GM23338 (cell line): ENCODE results near the gene TNFRSF1A. TPM values are rescaled to one million over a fixed set of nuclear protein-coding genes. Genes with fewer than 3 reads are reported as not detected.

Experiments
- ATAC-seq: fragments of 200-7000 bp; cut with Tn5 transposase; 3 replicates; pipeline ENCODE4 v1.9.1; 2020
- DNase-seq: peaks from one replicate; pipeline ENCODE4 v3.0.0-alpha.2; 2015; ENCODE audit warnings: low spot score
- H2AFZ ChIP-seq: fragments of 200-600 bp; sonication (generic); 2 replicates; pipeline ENCODE4 v1.8.0; 2016; ENCODE audit warnings: antibody characterized with exemption, mild to moderate bottlenecking, moderate library complexity
- H3F3A ChIP-seq: fragments of 200-600 bp; sonication (generic); replicated peaks from 2 replicates; pipeline ENCODE4 v1.8.0; 2017; ENCODE audit warnings: antibody characterized with exemption, mixed run types, low read depth
- H3K27ac ChIP-seq: fragments of 200-600 bp; sonication (generic); 2 replicates; pipeline ENCODE4 v1.6.1; 2016; ENCODE audit warnings: low read depth
- H3K27me3 ChIP-seq: fragments of 200-600 bp; sonication (generic); 2 replicates; pipeline ENCODE4 v1.8.0; 2016; ENCODE audit warnings: mild to moderate bottlenecking, mixed run types, moderate library complexity; ENCODE audit not compliant: insufficient read depth
- H3K36me3 ChIP-seq: fragments of 200-600 bp; sonication (generic); 2 replicates; pipeline ENCODE4 v1.8.0; 2016; ENCODE audit warnings: mild to moderate bottlenecking; ENCODE audit not compliant: insufficient read depth
- H3K4me1 ChIP-seq: fragments of 200-600 bp; sonication (generic); 2 replicates; pipeline ENCODE4 v1.8.0; 2016; ENCODE audit warnings: mild to moderate bottlenecking, moderate library complexity; ENCODE audit not compliant: insufficient read depth
- H3K4me2 ChIP-seq: fragments of 200-600 bp; sonication (generic); 2 replicates; pipeline ENCODE4 v1.7.1; 2017; ENCODE audit warnings: mixed run types
- H3K4me3 ChIP-seq: fragments of 200-600 bp; sonication (generic); 2 replicates; pipeline ENCODE4 v1.6.1; 2016; ENCODE audit warnings: mixed run types
- H3K79me2 ChIP-seq: fragments of 200-600 bp; sonication (generic); replicated peaks from 2 replicates; pipeline ENCODE4 v1.8.0; 2017; ENCODE audit warnings: mild to moderate bottlenecking; ENCODE audit not compliant: insufficient read depth
- H3K9me2 ChIP-seq: fragments of 200-600 bp; sonication (generic); 2 replicates; pipeline ENCODE4 v1.8.0; 2017; ENCODE audit not compliant: insufficient read depth
- H4K20me1 ChIP-seq: fragments of 200-600 bp; sonication (generic); replicated peaks from 2 replicates; pipeline ENCODE4 v1.8.0; 2017; ENCODE audit warnings: mild to moderate bottlenecking; ENCODE audit not compliant: insufficient read depth
- H3K27ac Mint-ChIP-seq: 2 replicates; pipeline ENCODE4 v1.8.0; 2020; ENCODE audit warnings: inconsistent platforms, mild to moderate bottlenecking, moderate library complexity, mixed read lengths
- H3K27me3 Mint-ChIP-seq: 3 replicates; pipeline ENCODE4 v1.8.0; 2022; ENCODE audit warnings: low read depth, mild to moderate bottlenecking, moderate library complexity, mixed read lengths, inconsistent platforms; ENCODE audit not compliant: insufficient read depth, poor library complexity
- H3K36me3 Mint-ChIP-seq: 3 replicates; pipeline ENCODE4 v1.8.0; 2021; ENCODE audit warnings: low read depth, mild to moderate bottlenecking, inconsistent platforms, moderate library complexity, mixed read lengths
- H3K4me1 Mint-ChIP-seq: 3 replicates; pipeline ENCODE4 v1.8.0; 2020; ENCODE audit warnings: mild to moderate bottlenecking, inconsistent platforms, mixed read lengths
- H3K4me3 Mint-ChIP-seq: 3 replicates; pipeline ENCODE4 v1.8.0; 2021; ENCODE audit warnings: moderate library complexity, mild to moderate bottlenecking, inconsistent platforms, mixed read lengths
- H3K9me3 Mint-ChIP-seq: 3 replicates; pipeline ENCODE4 v1.8.0; 2020; ENCODE audit warnings: moderate library complexity, mild to moderate bottlenecking, inconsistent platforms, mixed read lengths
- EZH2 ChIP-seq: fragments of 200-600 bp; sonication (generic); IDR thresholded peaks from one replicate; pipeline ENCODE4 v1.8.0; 2017; ENCODE audit warnings: antibody characterized with exemption, mild to moderate bottlenecking, low read depth; ENCODE audit not compliant: unreplicated experiment
- EZH2phosphoT487 ChIP-seq: fragments of 200-600 bp; sonication (generic); IDR thresholded peaks from one replicate; pipeline ENCODE4 v1.8.1; 2018; ENCODE audit warnings: antibody characterized with exemption; ENCODE audit not compliant: unreplicated experiment
- JUNB ChIP-seq: IDR thresholded peaks from one replicate; pipeline ENCODE4 v1.6.1; 2016; ENCODE audit warnings: antibody characterized with exemption; ENCODE audit not compliant: unreplicated experiment
- NANOG ChIP-seq: IDR thresholded peaks from 2 replicates; pipeline ENCODE4 v1.6.1; 2016; ENCODE audit warnings: antibody characterized with exemption, borderline replicate concordance
- POLR2AphosphoS5 ChIP-seq: IDR thresholded peaks from 2 replicates; pipeline ENCODE4 v1.6.1; 2016; ENCODE audit warnings: antibody characterized with exemption, low read depth
- STAT1 ChIP-seq: IDR thresholded peaks from one replicate; pipeline ENCODE4 v1.6.1; 2016; ENCODE audit warnings: antibody characterized with exemption; ENCODE audit not compliant: unreplicated experiment
- ZNF331 ChIP-seq: fragments of 250-450 bp; sonication (Bioruptor Pico); IDR thresholded peaks from 2 replicates; pipeline ENCODE4 v1.5.0; 2020; ENCODE audit warnings: low read depth, mild to moderate bottlenecking, moderate library complexity
- polyA plus RNA-seq: library from polyadenylated mRNA; unstranded; fragments of >200 nt; fragmentation: Nextera tagmentation; extraction: Ambion mirVana; gene quantifications from 2 replicates; pipeline ENCODE4 v1.2.1, GENCODE V29; 2016
- total RNA-seq: library from RNA; depleted of rRNA; stranded (reverse); fragments of >200 nt; shearing (Covaris generic); gene quantifications from 2 replicates; pipeline ENCODE4 v1.2.3, GENCODE V29; 2014
- TF ChIP-seq, protein P1 (sequence below): IDR thresholded peaks from one replicate; pipeline ENCODE4 v1.6.1; 2018; ENCODE audit warnings: antibody characterized with exemption; ENCODE audit not compliant: unreplicated experiment
- TF ChIP-seq, protein P2 (sequence below), 2 experiments: fragments of 200-600 bp in 1 of 2; sonication (generic) in 1 of 2; conservative IDR thresholded peaks; 2 replicates each; pipeline versions ENCODE4 v1.5.1 to v1.6.1; 2016 to 2017; ENCODE audit warnings: antibody characterized with exemption in 2 of 2, low read depth in 2 of 2, mild to moderate bottlenecking in 2 of 2, moderate library complexity in 1 of 2
- TF ChIP-seq, protein P3 (sequence below): IDR thresholded peaks from 2 replicates; pipeline ENCODE4 v1.6.1; 2016; ENCODE audit warnings: antibody characterized with exemption

Gene TNFRSF1A
- total and polyA plus RNA-seq, 2 experiments from 2014 or later, result 24.3 to 43.4 TPM

DNA sequence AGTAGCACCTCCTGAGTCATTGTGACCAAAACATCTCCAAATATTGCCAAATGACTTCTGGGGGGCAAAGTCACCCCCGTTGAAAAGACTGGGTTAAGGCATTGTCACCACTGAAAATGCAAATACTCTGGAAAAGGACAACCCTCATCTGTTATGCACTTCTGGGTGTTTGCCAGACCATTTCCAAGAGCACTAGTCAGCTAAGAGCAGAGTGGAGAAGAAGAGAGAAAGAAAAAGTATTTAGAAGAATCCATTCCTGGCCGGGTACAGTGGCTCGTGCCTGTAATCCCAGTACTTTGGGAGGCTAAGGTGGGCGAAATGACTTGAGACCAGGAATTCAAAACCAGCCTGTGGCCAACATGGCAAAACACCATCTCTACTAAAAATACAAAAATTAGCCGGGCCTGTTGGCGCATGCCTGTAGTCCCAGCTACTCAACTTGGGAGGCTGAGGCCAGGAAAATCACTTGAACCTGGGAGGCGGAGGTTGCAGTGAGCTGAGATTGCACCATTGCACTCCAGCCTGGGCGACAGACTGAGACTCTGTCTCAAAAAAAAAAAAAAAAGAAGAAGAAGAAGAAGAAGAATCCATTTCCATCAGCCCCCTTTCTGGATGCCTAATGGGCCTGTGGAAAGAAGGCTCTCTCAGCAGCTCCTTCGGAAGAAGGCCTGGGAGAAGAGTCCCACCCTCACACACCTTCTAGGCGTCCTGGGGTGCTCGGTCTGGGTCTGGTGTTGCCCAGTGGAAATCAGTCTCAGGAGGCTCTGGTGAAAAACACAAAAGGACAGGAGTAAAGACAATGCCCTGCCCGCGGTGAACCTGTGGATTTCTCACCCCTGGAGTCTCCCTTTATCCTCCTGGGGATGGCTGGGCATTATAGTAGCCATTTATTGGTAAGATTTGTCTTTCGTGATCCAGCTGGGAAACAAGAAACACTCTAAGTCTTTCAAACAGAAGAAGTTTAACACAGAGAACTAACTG is 38.6 kb upstream of the TNFRSF1A start (continued):
- TF ChIP-seq, protein P1, sequence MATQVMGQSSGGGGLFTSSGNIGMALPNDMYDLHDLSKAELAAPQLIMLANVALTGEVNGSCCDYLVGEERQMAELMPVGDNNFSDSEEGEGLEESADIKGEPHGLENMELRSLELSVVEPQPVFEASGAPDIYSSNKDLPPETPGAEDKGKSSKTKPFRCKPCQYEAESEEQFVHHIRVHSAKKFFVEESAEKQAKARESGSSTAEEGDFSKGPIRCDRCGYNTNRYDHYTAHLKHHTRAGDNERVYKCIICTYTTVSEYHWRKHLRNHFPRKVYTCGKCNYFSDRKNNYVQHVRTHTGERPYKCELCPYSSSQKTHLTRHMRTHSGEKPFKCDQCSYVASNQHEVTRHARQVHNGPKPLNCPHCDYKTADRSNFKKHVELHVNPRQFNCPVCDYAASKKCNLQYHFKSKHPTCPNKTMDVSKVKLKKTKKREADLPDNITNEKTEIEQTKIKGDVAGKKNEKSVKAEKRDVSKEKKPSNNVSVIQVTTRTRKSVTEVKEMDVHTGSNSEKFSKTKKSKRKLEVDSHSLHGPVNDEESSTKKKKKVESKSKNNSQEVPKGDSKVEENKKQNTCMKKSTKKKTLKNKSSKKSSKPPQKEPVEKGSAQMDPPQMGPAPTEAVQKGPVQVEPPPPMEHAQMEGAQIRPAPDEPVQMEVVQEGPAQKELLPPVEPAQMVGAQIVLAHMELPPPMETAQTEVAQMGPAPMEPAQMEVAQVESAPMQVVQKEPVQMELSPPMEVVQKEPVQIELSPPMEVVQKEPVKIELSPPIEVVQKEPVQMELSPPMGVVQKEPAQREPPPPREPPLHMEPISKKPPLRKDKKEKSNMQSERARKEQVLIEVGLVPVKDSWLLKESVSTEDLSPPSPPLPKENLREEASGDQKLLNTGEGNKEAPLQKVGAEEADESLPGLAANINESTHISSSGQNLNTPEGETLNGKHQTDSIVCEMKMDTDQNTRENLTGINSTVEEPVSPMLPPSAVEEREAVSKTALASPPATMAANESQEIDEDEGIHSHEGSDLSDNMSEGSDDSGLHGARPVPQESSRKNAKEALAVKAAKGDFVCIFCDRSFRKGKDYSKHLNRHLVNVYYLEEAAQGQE, result no peak

DNA sequence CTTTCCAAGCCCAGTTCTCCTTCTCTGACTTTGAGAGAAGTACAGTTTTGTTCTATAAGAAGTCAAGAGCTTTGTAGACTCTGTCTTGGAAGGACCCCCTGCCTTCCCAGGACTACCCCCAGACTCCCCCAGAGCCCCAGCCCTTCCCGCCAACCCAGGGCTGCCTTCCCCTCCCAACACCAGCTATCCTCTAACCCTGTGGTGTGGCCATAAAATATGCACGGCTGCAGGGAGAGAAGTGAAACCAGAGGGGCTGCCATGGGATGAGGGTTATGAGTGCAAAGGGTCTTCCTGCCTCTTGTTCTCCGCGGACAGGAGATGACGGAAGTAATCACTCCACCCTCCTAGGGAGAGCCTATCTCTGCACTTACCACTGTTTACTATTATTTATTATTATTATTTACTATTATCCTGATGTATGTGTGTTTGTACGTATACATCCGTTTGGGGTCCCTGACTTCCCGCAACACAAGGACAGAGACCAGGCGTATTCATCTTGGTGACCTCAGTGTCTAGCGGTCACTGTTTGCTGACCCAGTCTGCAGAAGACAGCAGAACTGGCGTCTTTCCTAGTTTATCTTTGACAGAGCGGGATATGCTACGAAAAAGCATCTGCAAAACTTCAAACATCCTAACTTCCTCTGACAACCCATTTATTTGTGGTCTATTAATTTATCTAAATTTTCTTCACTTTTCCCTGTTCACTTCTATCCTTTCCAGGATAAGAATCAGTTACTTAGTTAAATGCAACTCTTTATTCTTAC is 37.0 kb upstream of the TNFRSF1A start:
- DNase-seq, result no peak
- Mint-ChIP-seq H3K4me1 (peaks cover 61% of the 10 kb centered on the region), H3K36me3 (no peaks in the 10 kb centered on the region), H3K9me3 (no peaks in the 10 kb centered on the region), H3K27me3 (peaks cover 29% of the 10 kb centered on the region), H3K27ac (0 out of 2 replicates have a peak overlapping the region, but pooled peaks have one; percentile 17), H3K4me3 (no peak overlapping the region)
- Histone ChIP-seq H3K4me3 (no peak overlapping the region), H3K4me2 (no peak overlapping the region), H2AFZ (no peak overlapping the region), H3K9me2 (no peaks in the 10 kb centered on the region), H3F3A (peaks cover 8% of the 10 kb centered on the region), H3K4me1 (peaks cover 49% of the 10 kb centered on the region), H3K36me3 (no peaks in the 10 kb centered on the region; the same call in 1 of the 2 replicates), H3K27me3 (peaks cover 16% of the 10 kb centered on the region), H4K20me1 (no peaks in the 10 kb centered on the region), H3K27ac (no peak overlapping the region), H3K79me2 (peaks cover 13% of the 10 kb centered on the region)
- ATAC-seq, result no peak
- TF ChIP-seq NANOG (no peak), EZH2 (no peak), POLR2AphosphoS5 (no peak), EZH2phosphoT487 (no peak), STAT1 (no peak), ZNF331 (no peak), JUNB (no peak)
- TF ChIP-seq, protein P2, sequence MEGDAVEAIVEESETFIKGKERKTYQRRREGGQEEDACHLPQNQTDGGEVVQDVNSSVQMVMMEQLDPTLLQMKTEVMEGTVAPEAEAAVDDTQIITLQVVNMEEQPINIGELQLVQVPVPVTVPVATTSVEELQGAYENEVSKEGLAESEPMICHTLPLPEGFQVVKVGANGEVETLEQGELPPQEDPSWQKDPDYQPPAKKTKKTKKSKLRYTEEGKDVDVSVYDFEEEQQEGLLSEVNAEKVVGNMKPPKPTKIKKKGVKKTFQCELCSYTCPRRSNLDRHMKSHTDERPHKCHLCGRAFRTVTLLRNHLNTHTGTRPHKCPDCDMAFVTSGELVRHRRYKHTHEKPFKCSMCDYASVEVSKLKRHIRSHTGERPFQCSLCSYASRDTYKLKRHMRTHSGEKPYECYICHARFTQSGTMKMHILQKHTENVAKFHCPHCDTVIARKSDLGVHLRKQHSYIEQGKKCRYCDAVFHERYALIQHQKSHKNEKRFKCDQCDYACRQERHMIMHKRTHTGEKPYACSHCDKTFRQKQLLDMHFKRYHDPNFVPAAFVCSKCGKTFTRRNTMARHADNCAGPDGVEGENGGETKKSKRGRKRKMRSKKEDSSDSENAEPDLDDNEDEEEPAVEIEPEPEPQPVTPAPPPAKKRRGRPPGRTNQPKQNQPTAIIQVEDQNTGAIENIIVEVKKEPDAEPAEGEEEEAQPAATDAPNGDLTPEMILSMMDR (conservative IDR thresholded peaks at IDR 0.05; ENCODE audit: low read depth in 2 of 2), result no peak
- TF ChIP-seq, protein P3, sequence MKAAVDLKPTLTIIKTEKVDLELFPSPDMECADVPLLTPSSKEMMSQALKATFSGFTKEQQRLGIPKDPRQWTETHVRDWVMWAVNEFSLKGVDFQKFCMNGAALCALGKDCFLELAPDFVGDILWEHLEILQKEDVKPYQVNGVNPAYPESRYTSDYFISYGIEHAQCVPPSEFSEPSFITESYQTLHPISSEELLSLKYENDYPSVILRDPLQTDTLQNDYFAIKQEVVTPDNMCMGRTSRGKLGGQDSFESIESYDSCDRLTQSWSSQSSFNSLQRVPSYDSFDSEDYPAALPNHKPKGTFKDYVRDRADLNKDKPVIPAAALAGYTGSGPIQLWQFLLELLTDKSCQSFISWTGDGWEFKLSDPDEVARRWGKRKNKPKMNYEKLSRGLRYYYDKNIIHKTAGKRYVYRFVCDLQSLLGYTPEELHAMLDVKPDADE, result no peak
- TF ChIP-seq, protein P1, result no peak
